Lower leg skin (tissue), 3 donors: ENCODE data around the gene CWC27.

Experiments used
- POLR2A ChIP-seq, 2 donors: fragments of 450-650 bp; IDR thresholded peaks; one replicate each; pipeline ENCODE4 v1.6.1; 2016 to 2017; ENCODE audit warnings: antibody characterized with exemption in 2 of 2, mild to moderate bottlenecking in 1 of 2, moderate library complexity in 1 of 2
- TF ChIP-seq, protein P1 (sequence below), 3 donors: fragments of 450-650 bp; IDR thresholded peaks; one replicate each; pipeline ENCODE4 v1.5.1; 2016; ENCODE audit warnings: antibody characterized with exemption in 3 of 3, mild to moderate bottlenecking in 3 of 3, moderate library complexity in 2 of 3

DNA sequence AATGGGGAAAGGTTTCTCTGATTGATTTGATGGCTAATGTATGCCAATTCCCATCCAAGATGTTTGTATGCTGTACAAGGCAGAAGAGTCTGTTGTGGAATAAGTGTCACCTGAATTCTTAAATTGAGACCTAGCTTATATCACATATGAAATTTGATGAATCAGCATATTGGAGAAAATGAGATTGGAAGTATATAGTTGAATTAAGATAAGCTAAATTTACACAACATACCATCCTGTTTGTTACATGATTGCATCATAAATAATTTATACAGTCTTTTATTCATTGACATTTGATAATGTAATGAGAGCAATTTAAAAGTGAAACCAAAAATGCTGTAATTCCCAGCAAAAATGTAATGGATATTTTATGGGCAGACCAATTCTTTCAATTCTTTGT lies 1.1 kb downstream of the CWC27 start:
- TF ChIP-seq, protein P1, sequence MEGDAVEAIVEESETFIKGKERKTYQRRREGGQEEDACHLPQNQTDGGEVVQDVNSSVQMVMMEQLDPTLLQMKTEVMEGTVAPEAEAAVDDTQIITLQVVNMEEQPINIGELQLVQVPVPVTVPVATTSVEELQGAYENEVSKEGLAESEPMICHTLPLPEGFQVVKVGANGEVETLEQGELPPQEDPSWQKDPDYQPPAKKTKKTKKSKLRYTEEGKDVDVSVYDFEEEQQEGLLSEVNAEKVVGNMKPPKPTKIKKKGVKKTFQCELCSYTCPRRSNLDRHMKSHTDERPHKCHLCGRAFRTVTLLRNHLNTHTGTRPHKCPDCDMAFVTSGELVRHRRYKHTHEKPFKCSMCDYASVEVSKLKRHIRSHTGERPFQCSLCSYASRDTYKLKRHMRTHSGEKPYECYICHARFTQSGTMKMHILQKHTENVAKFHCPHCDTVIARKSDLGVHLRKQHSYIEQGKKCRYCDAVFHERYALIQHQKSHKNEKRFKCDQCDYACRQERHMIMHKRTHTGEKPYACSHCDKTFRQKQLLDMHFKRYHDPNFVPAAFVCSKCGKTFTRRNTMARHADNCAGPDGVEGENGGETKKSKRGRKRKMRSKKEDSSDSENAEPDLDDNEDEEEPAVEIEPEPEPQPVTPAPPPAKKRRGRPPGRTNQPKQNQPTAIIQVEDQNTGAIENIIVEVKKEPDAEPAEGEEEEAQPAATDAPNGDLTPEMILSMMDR (IDR thresholded peaks at IDR 0.05), result no peak
- TF ChIP-seq POLR2A (IDR thresholded peaks at IDR 0.05), result no peak
